Adrenal gland (tissue), 12 donors: ENCODE measurements around the gene SORT1. TPM values are rescaled to one million over a fixed set of nuclear protein-coding genes. Genes with fewer than 3 reads are reported as not detected.

ENCODE experiments used
- DNase-seq, 7 donors: peaks; one replicate each; pipeline ENCODE4 v3.0.0-alpha.2; 2019 to 2020
- H3K27ac ChIP-seq, 5 donors: fragments of 200-600 bp; sonication (generic) in 4 of 5; 1 replicate in 3 of 5; 2 replicates in 2 of 5; pipeline versions ENCODE4 v1.5.1 to v1.8.0; 2016 to 2020; ENCODE audit warnings: mild to moderate bottlenecking in 1 of 5
- H3K27me3 ChIP-seq: fragments of 200-600 bp; 2 replicates; pipeline ENCODE4 v1.8.0; 2021
- H3K36me3 ChIP-seq, 2 donors: fragments of 200-600 bp; replicated peaks in 1 of 2; 1 replicate in 1 of 2; 2 replicates in 1 of 2; pipeline versions ENCODE4 v1.5.1 to v1.8.0; 2018 to 2022
- H3K4me1 ChIP-seq, 2 donors: fragments of 200-600 bp; replicated peaks in 1 of 2; 1 replicate in 1 of 2; 2 replicates in 1 of 2; pipeline versions ENCODE4 v1.5.1 to v1.8.0; 2018 to 2021
- H3K4me3 ChIP-seq, 4 donors: fragments of 200-600 bp; sonication (generic) in 3 of 4; one replicate each; pipeline ENCODE4 v1.5.1; 2016 to 2018
- H3K9me3 ChIP-seq, 3 donors: fragments of 200-600 bp; sonication (generic) in 1 of 3; replicated peaks in 1 of 3; 1 replicate in 2 of 3; 2 replicates in 1 of 3; pipeline versions ENCODE4 v1.5.1 to v1.8.0; 2016 to 2021
- CTCF ChIP-seq, 6 experiments: fragments of 450-650 bp in 4 of 6; fragments of 200-600 bp in 2 of 6; sonication (generic) in 1 of 6; IDR thresholded peaks; 1 replicate in 5 of 6; 2 replicates in 1 of 6; pipeline versions ENCODE4 v1.5.1 to v1.8.0; 2016 to 2021; ENCODE audit warnings: antibody characterized with exemption in 6 of 6, mild to moderate bottlenecking in 2 of 6, moderate library complexity in 1 of 6
- POLR2A ChIP-seq, 2 donors: fragments of 450-650 bp; IDR thresholded peaks; one replicate each; pipeline ENCODE4 v1.6.1; 2017; ENCODE audit warnings: antibody characterized with exemption in 2 of 2, mild to moderate bottlenecking in 2 of 2, moderate library complexity in 1 of 2
- WGBS, 4 donors: extraction: QIAGEN DNeasy Blood & Tissue Kit in 2 of 4; methylation state at CpG; one replicate each; pipeline versions ENCODE4 v1.1.5 to v1.1.7; 2013 to 2017; 5-methylcytosine and 5-hydroxymethylcytosine counted together
- intact Hi-C, 2 donors: fragments of 100-400 bp; cut with DNase I; formaldehyde crosslinking; loops; one replicate each; pipeline versions ENCODE4 v1.14.1 to v1.15.0; 2022 to 2023
- polyA plus RNA-seq, 3 donors: library from polyadenylated mRNA; stranded (reverse); fragments of 200-250 nt in 2 of 3; fragments of 350-450 nt in 1 of 3; fragmentation: Illumina TruSeq in 1 of 3; extraction: RNeasy Lipid Tissue Mini Kit (QIAGEN cat#74804) in 1 of 3; gene quantifications; one replicate each; pipeline ENCODE4 v1.2.3, GENCODE V29; 2013 to 2014
- total RNA-seq, 9 donors: library from RNA; depleted of rRNA in 4 of 9; stranded (reverse); fragments of >200 nt in 4 of 9; fragments of 120-200 nt in 1 of 9; fragmentation: NEBNext Ultra II Directional in 1 of 9; extraction: Animal tissue kit (Norgen Biotek cat#: 25700) in 1 of 9; gene quantifications; one replicate each; pipeline versions ENCODE4 v1.1.0 to v1.2.4, GENCODE V29; 2013 to 2023
- donor health status: healthy with polysubstance abuse.
- donor health status: Bipolar disorder and iron deficiency.
- donor health status: DM: yes; HTN: yes; CAD: no.
- donor health status: DM: no; HTN: no; CAD: no.
- donor health status: DM: no; HTN: no; CAD: no.
- donor health status: DM: yes; HTN: yes; CAD: no.

The SORT1 gene
- total and polyA plus RNA-seq, 12 donors, result 13.4 to 56.8 (median 37.5) TPM

GRCh38 chr1:109351457-109351856, 46.3 kb downstream of the SORT1 start:
- Histone ChIP-seq H3K36me3 (peaks cover 0 to 5% of the 10 kb centered on the region in 2 donors), H3K4me3 (no peak overlapping the region), H3K27me3 (no peaks in the 10 kb centered on the region), H3K27ac (no peak overlapping the region), H3K9me3 (no peaks in the 10 kb centered on the region), H3K4me1 (no peaks in the 10 kb centered on the region)
- TF ChIP-seq POLR2A (IDR thresholded peaks at IDR 0.05), result no peak
- TF ChIP-seq CTCF (IDR thresholded peaks at IDR 0.05), result no peak
- 90 to 96% (median 94%) methylated on average over 5 of the region's 5 CpGs for WGBS, 4 donors
- intact Hi-C loops, result no loop called here
- DNase-seq, result no peak

GRCh38 chr1:109350655-109351054, 47.1 kb downstream of the SORT1 start:
- peaks cover 0 to 5% of the 10 kb centered on the region in 2 donors for H3K36me3 ChIP-seq
- WGBS, 4 donors, result 76 to 90% (median 88%) methylated on average over 1 of the region's 1 CpG
- intact Hi-C loops, result no loop called here

GRCh38 chr1:109350182-109350581, 47.5 kb downstream of the SORT1 start:
- DNase-seq, result no peak
- 88 to 96% (median 93%) methylated on average over 4 of the region's 4 CpGs for WGBS, 4 donors
- Histone ChIP-seq H3K4me1 (no peaks in the 10 kb centered on the region), H3K36me3 (peaks cover 0 to 5% of the 10 kb centered on the region in 2 donors), H3K27ac (no peak overlapping the region), H3K9me3 (no peaks in the 10 kb centered on the region), H3K4me3 (no peak overlapping the region), H3K27me3 (no peaks in the 10 kb centered on the region)
- intact Hi-C loops, result no loop called here
- TF ChIP-seq CTCF (IDR thresholded peaks at IDR 0.05) (no peak), POLR2A (IDR thresholded peaks at IDR 0.05) (no peak)

More at GRCh38 chr1:109350655-109351054, 47.1 kb downstream of the SORT1 start:
- Histone ChIP-seq H3K9me3 (no peaks in the 10 kb centered on the region), H3K27me3 (no peaks in the 10 kb centered on the region), H3K4me3 (no peak overlapping the region), H3K27ac (no peak overlapping the region), H3K4me1 (no peaks in the 10 kb centered on the region)
- TF ChIP-seq POLR2A (IDR thresholded peaks at IDR 0.05) (no peak), CTCF (IDR thresholded peaks at IDR 0.05) (no peak)
- no peak for DNase-seq

- Histone ChIP-seq H3K27ac (no peak overlapping the region), H3K27me3 (no peaks in the 10 kb centered on the region), H3K36me3 (no peaks in the 10 kb centered on the region), H3K4me3 (no peak overlapping the region), H3K9me3 (no peaks in the 10 kb centered on the region), H3K4me1 (no peaks in the 10 kb centered on the region)
- DNase-seq, result no peak
- TF ChIP-seq CTCF (IDR thresholded peaks at IDR 0.05) (no peak), POLR2A (IDR thresholded peaks at IDR 0.05) (no peak)
- WGBS, 4 donors, result 94 to 98% (median 96%) methylated on average over 6 of the region's 6 CpGs
- intact Hi-C loops, result no loop called here
These were observed 50.2 kb downstream of the SORT1 start for GRCh38 chr1:109347511-109347910.
